SJSA1 (cell line): ENCODE results near the gene PCSK6. TPM values are rescaled to one million over a fixed set of nuclear protein-coding genes. Genes with fewer than 3 reads are reported as not detected.

Source experiments
- DNase-seq, 2 experiments: peaks; one replicate each; pipeline ENCODE4 v3.0.0-alpha.2; 2015 to 2020; ENCODE audit warnings: low spot score in 2 of 2, low read depth in 1 of 2
- H3K27ac ChIP-seq: fragments of 250-450 bp; sonication (Bioruptor Pico); 2 replicates; pipeline ENCODE4 v1.5.1; 2020; ENCODE audit warnings: mild to moderate bottlenecking, moderate library complexity
- H3K27me3 ChIP-seq: fragments of 250-450 bp; sonication (Bioruptor Pico); replicated peaks from 2 replicates; pipeline ENCODE4 v1.5.1; 2020; ENCODE audit warnings: mild to moderate bottlenecking, moderate library complexity
- H3K36me3 ChIP-seq: fragments of 250-450 bp; sonication (Bioruptor Pico); 2 replicates; pipeline ENCODE4 v1.5.1; 2020; ENCODE audit warnings: mild to moderate bottlenecking
- H3K4me1 ChIP-seq: fragments of 250-450 bp; sonication (Bioruptor Pico); replicated peaks from 2 replicates; pipeline ENCODE4 v1.6.1; 2021; ENCODE audit warnings: mild to moderate bottlenecking
- H3K4me3 ChIP-seq: fragments of 250-450 bp; sonication (Bioruptor Pico); 2 replicates; pipeline ENCODE4 v1.5.1; 2020; ENCODE audit warnings: mild to moderate bottlenecking
- H3K9me3 ChIP-seq: fragments of 250-450 bp; sonication (Bioruptor Pico); replicated peaks from 2 replicates; pipeline ENCODE4 v1.5.1; 2020; ENCODE audit warnings: mild to moderate bottlenecking
- total RNA-seq: library from RNA; depleted of rRNA; stranded (reverse); fragments of >200 nt; shearing (Covaris generic); gene quantifications from 2 replicates; pipeline ENCODE4 v1.2.3, GENCODE V29; 2014

Gene PCSK6
- total RNA-seq, 1 experiment from 2014 or later, result 1.7 TPM

- Histone ChIP-seq H3K27ac (no peak overlapping the region), H3K4me3 (no peak overlapping the region), H3K27me3 (no peaks in the 10 kb centered on the region; the same call in 1 of the 2 replicates), H3K36me3 (no peaks in the 10 kb centered on the region), H3K9me3 (no peaks in the 10 kb centered on the region), H3K4me1 (peaks cover 1% of the 10 kb centered on the region)
- DNase-seq, result no peak
These were observed 37.7 kb downstream of the PCSK6 start for GRCh38 chr15:101451846-101452245.

DNA sequence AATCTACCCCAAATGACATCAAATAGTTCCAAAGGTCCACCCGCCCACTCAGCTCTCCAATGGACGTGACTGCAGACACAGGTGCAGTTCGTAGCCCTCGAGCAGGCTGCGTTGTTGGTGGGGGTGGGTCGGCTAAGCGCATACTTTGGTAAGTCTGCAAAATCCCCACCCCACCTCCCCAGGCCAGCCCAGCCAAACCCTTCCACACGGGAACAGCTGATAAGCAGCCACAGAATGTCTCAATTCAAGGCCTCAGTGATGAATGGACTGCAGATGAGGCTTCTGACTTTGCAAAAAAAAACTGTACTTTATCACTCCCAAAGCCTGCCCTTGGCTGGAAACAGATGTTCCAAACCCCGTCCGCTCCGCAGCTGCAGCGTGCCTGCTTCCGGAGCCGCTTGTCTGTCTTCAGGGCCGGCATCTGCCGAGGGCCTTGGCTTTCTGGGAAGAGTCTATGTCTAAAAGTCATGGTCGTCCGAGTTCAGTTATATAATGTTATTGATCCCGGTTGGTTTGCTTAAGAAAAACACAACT lies 38.2 kb downstream of the PCSK6 start:
- DNase-seq, result no peak
- H3K4me1 ChIP-seq, result peaks cover 6% of the 10 kb centered on the region
- H3K4me3 ChIP-seq, result no peak overlapping the region
- H3K27me3 ChIP-seq, result no peaks in the 10 kb centered on the region; the same call in 1 of the 2 replicates
- H3K36me3 ChIP-seq, result no peaks in the 10 kb centered on the region
- no peak overlapping the region for H3K27ac ChIP-seq
- no peaks in the 10 kb centered on the region for H3K9me3 ChIP-seq

DNA sequence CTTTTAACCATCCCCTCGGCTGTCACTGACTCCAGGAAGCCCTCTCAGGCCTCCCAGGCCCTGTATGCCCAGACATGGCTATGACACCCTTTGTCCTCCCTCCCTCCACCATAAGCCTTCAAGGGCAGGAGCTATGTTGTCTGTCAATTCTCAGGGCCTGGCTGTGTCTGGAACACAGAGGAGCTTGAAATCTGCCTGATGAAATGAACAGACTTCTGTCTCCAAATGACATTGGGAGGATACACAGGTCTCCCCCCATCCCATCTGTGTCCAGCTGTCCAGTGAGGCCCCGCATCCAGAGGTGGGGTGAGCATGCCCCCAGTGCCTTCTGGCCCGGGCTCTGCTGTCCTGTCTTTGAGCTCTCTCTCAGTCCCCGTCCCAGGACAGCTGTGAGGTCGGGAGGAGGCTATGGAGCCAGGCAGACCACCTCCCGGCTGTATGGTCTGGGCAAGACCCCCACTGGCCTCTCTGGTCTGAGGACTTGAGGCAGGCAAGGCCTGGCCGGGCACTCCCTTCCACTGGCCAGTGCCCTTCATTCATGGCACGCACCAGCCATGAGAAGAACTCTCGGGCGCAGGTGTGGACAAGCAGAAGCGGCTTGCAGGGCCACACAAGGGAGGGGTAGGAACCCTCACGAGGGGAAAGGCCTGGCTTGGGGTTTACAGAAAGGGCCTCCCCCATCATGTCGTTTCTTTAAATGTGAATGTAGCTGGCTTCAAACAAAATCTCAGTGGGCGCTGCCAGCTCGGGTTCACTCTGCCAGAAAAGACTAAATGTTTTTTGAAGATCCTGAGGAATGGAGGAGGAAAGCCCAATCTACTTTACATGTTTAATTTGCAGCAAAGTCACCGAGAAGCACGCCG lies 38.9 kb downstream of the PCSK6 start:
- Histone ChIP-seq H3K9me3 (no peaks in the 10 kb centered on the region), H3K36me3 (no peaks in the 10 kb centered on the region), H3K27me3 (no peaks in the 10 kb centered on the region; the same call in 1 of the 2 replicates), H3K27ac (no peak overlapping the region), H3K4me1 (peaks cover 13% of the 10 kb centered on the region), H3K4me3 (no peak overlapping the region)
- no peak for DNase-seq

- H3K4me3 ChIP-seq, result no peak overlapping the region
- H3K27me3 ChIP-seq, result no peaks in the 10 kb centered on the region; the same call in 1 of the 2 replicates
- DNase-seq, result no peak
- peaks cover 16% of the 10 kb centered on the region for H3K4me1 ChIP-seq
- H3K36me3 ChIP-seq, result no peaks in the 10 kb centered on the region
- H3K9me3 ChIP-seq, result no peaks in the 10 kb centered on the region
- no peak overlapping the region for H3K27ac ChIP-seq
These were observed 39.8 kb downstream of the PCSK6 start for GRCh38 chr15:101449471-101450402.

DNA sequence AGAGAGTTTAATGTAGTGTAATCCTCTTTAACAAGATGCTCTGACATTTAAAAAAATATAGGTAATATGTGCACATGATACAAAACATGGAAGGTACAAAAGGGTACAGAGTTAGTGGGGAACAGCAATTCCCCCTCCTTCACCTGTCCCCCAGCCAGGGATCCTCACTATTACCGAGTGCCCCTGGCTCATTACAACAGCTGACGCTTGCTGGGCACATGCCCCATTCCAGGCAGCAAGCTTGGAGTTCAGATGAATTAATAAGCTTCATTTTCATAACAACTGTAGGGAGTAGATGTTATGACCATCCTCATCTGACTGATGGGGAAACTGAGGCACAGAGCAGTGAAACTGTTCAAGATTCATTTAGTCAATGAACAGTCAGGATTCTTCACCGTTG lies 41.2 kb downstream of the PCSK6 start:
- H3K27ac ChIP-seq, result no peak overlapping the region
- no peak overlapping the region for H3K4me3 ChIP-seq
- H3K9me3 ChIP-seq, result no peaks in the 10 kb centered on the region
- peaks cover 16% of the 10 kb centered on the region for H3K4me1 ChIP-seq
- H3K36me3 ChIP-seq, result no peaks in the 10 kb centered on the region
- no peaks in the 10 kb centered on the region; the same call in 1 of the 2 replicates for H3K27me3 ChIP-seq
- DNase-seq, result no peak

GRCh38 chr15:101447561-101448071 lies 41.9 kb downstream of the PCSK6 start:
- DNase-seq, result no peak
- Histone ChIP-seq H3K27ac (no peak overlapping the region), H3K9me3 (no peaks in the 10 kb centered on the region), H3K27me3 (no peaks in the 10 kb centered on the region; the same call in 1 of the 2 replicates), H3K4me3 (no peak overlapping the region), H3K36me3 (no peaks in the 10 kb centered on the region), H3K4me1 (peaks cover 16% of the 10 kb centered on the region)

GRCh38 chr15:101447168-101447533 lies 42.4 kb downstream of the PCSK6 start:
- Histone ChIP-seq H3K4me1 (peaks cover 16% of the 10 kb centered on the region), H3K9me3 (no peaks in the 10 kb centered on the region), H3K27me3 (no peaks in the 10 kb centered on the region; the same call in 1 of the 2 replicates), H3K4me3 (no peak overlapping the region), H3K27ac (no peak overlapping the region), H3K36me3 (no peaks in the 10 kb centered on the region)
- no peak for DNase-seq

DNA sequence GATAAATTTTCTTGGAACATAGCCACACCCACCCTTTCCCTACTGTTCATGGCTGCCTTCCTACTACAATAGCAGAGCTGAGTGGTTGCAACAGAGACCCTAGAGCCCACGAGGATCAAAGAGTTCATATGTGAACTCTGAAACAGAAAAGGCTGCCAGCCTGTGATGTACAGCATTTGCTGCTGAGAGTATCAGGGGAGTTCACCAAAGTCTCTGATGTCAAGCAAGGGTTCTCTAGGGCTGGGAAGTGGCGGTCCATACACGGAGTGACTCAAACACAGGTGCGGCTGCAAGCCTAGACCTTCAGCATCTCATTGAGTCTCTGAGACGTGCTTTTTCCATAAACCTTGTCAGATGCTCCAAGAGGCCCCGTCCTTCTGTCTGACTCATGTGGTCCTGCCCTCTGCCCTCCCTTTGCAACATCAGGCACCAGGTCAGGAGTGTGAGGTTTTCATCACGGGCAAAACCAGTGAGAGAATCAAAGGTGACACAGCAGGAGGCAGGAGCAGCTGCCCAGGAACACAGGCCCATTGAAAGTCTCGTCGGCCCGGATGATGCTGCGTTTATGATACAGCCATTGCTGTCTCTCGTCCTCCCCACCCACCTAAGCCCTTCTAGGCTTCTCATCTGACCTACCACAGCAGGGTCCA lies 42.9 kb downstream of the PCSK6 start:
- no peaks in the 10 kb centered on the region for H3K36me3 ChIP-seq
- no peaks in the 10 kb centered on the region for H3K27me3 ChIP-seq
- no peak for DNase-seq
- H3K27ac ChIP-seq, result no peak overlapping the region
- H3K4me3 ChIP-seq, result no peak overlapping the region
- no peaks in the 10 kb centered on the region for H3K9me3 ChIP-seq
- peaks cover 16% of the 10 kb centered on the region for H3K4me1 ChIP-seq

DNA sequence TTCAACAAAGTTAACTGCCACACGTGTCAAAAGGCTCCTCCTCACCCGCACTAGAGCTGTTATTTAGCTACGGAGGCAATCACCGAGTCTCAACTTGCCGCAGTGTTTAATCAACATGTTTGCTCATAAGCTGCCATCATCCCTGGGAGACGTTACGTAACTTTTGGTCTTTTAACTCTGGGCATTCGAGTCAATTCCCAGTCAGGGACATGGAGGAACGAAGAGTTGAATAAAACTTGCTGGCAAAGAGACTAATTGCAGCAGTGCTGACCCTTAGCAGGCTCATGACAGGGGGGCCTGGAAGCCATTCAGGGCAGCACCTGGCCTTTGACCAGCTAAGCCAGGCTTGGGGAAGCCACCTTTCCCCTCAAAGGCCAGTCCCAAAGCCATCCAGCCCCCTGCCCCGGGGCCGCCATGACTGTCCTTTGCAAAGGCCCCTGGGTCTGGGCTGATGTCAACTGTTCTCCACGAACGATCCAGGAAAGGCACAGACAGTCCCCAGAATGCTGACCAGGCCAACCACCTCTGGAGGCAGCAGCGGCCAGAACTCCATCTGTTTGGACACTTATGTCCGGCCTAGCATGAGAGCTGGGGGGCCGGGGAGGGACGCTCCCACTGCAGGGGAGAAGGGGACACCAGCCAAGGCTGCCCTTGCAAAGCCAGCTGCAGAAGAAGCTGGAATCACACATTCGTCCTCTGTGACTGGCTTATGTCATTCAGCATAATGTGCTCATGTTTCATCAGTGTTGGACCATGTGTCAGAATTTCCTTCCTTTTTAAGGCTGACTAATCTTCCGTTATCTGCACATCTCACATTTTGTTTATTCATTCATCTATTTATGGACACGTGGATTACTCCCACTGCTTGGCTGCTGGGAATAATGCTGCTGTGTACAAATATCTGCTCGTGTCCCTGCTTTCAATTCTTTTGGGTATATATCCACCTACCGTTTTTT lies 43.7 kb downstream of the PCSK6 start:
- Histone ChIP-seq H3K9me3 (no peaks in the 10 kb centered on the region), H3K27ac (no peak overlapping the region), H3K4me3 (no peak overlapping the region), H3K4me1 (peaks cover 16% of the 10 kb centered on the region), H3K27me3 (no peaks in the 10 kb centered on the region), H3K36me3 (no peaks in the 10 kb centered on the region)
- peak in 1 of 2 experiments; percentile 31 for DNase-seq

- no peak overlapping the region for H3K27ac ChIP-seq
- H3K36me3 ChIP-seq, result no peaks in the 10 kb centered on the region
- no peaks in the 10 kb centered on the region for H3K27me3 ChIP-seq
- DNase-seq, result no peak
- no peak overlapping the region for H3K4me3 ChIP-seq
- no peaks in the 10 kb centered on the region for H3K9me3 ChIP-seq
- peaks cover 16% of the 10 kb centered on the region for H3K4me1 ChIP-seq
These were observed 44.5 kb downstream of the PCSK6 start for GRCh38 chr15:101444807-101445508.

GRCh38 chr15:101444015-101444414 lies 45.5 kb downstream of the PCSK6 start:
- no peak overlapping the region for H3K27ac ChIP-seq
- no peaks in the 10 kb centered on the region for H3K9me3 ChIP-seq
- no peaks in the 10 kb centered on the region for H3K36me3 ChIP-seq
- no peaks in the 10 kb centered on the region for H3K27me3 ChIP-seq
- peaks cover 16% of the 10 kb centered on the region for H3K4me1 ChIP-seq
- H3K4me3 ChIP-seq, result no peak overlapping the region
- no peak for DNase-seq

DNA sequence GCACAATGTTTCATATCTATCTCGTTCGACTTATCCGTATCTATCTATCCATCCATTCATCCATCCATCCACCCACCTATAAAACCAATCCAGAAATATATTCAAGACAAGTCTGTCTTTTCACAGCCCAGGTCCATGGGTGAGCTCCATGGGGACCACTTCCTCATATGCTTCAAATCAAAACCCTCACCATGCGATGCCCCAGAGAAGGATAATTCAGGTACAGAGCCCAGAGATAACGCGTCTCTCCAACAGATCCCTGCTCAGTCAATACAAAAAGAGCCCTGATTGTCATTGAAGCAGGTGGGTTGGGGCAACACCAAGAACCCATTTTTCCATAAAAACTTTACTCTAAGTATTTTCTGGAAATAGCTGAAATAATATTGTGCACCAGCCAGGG lies 47.2 kb downstream of the PCSK6 start:
- no peak for DNase-seq
- Histone ChIP-seq H3K4me3 (no peak overlapping the region), H3K27me3 (no peaks in the 10 kb centered on the region), H3K36me3 (no peaks in the 10 kb centered on the region), H3K27ac (no peak overlapping the region), H3K9me3 (no peaks in the 10 kb centered on the region), H3K4me1 (peaks cover 16% of the 10 kb centered on the region)
